Loucy (cell line): ENCODE measurements around the gene LCN15.
"Not testable (repeated sequence)": the region's sequence is repeated elsewhere in the genome, so short reads cannot be mapped to it uniquely, and the experiment has no call there.

Experiments
- H2AFZ ChIP-seq: fragments of 200-600 bp; sonication (generic); 2 replicates; pipeline ENCODE4 v1.6.0; 2016; ENCODE audit warnings: antibody characterized with exemption, mild to moderate bottlenecking, low read length, moderate library complexity
- H3F3A ChIP-seq: fragments of 200-600 bp; 2 replicates; pipeline ENCODE4 v1.6.0; 2016; ENCODE audit warnings: antibody characterized with exemption, low read depth, mild to moderate bottlenecking
- H3K27me3 ChIP-seq: fragments of 200-600 bp; sonication (generic); 2 replicates; pipeline ENCODE4 v1.6.1; 2014; ENCODE audit warnings: low read length, mild to moderate bottlenecking; ENCODE audit not compliant: insufficient read depth, poor library complexity, severe bottlenecking
- H3K36me3 ChIP-seq: fragments of 200-600 bp; sonication (generic); 2 replicates; pipeline ENCODE4 v1.6.1; 2016; ENCODE audit warnings: low read length; ENCODE audit not compliant: insufficient read depth
- H3K4me1 ChIP-seq: fragments of 200-600 bp; sonication (generic); 2 replicates; pipeline ENCODE4 v1.5.1; 2014; ENCODE audit warnings: low read length, mild to moderate bottlenecking; ENCODE audit not compliant: insufficient read depth, poor library complexity, severe bottlenecking
- H3K4me2 ChIP-seq: fragments of 200-600 bp; sonication (generic); 2 replicates; pipeline ENCODE4 v1.6.0; 2014; ENCODE audit warnings: antibody characterized with exemption, low read length, low read depth, mild to moderate bottlenecking; ENCODE audit not compliant: poor library complexity, severe bottlenecking
- H3K4me3 ChIP-seq: fragments of 200-600 bp; sonication (generic); 2 replicates; pipeline ENCODE4 v1.5.1; 2014; ENCODE audit warnings: low read length, mild to moderate bottlenecking, mixed read lengths; ENCODE audit not compliant: poor library complexity, severe bottlenecking
- H3K79me2 ChIP-seq: fragments of 200-600 bp; sonication (generic); 2 replicates; pipeline ENCODE4 v1.6.1; 2014; ENCODE audit warnings: low read length; ENCODE audit not compliant: insufficient read depth
- H3K9ac ChIP-seq: fragments of 200-600 bp; sonication (generic); 2 replicates; pipeline ENCODE4 v1.6.0; 2014; ENCODE audit warnings: mild to moderate bottlenecking, low read depth, low read length, moderate library complexity; ENCODE audit not compliant: poor library complexity, severe bottlenecking
- H3K9me2 ChIP-seq: fragments of 200-600 bp; sonication (generic); replicated peaks from 2 replicates; pipeline ENCODE4 v1.6.1; 2016; ENCODE audit warnings: low read depth, low read length, mixed read lengths
- H3K9me3 ChIP-seq: fragments of 200-600 bp; sonication (generic); 2 replicates; pipeline ENCODE4 v1.6.1; 2014; ENCODE audit warnings: mild to moderate bottlenecking, antibody characterized with exemption, low read length, low read depth; ENCODE audit not compliant: insufficient read depth
- H4K20me1 ChIP-seq: fragments of 200-600 bp; sonication (generic); 2 replicates; pipeline ENCODE4 v1.6.0; 2014; ENCODE audit warnings: antibody characterized with exemption, low read length, mild to moderate bottlenecking; ENCODE audit not compliant: insufficient read depth, poor library complexity, severe bottlenecking
- EZH2phosphoT487 ChIP-seq: fragments of 200-600 bp; IDR thresholded peaks from 2 replicates; pipeline ENCODE4 v1.6.1; 2018; ENCODE audit warnings: antibody characterized with exemption, mild to moderate bottlenecking, moderate library complexity, borderline replicate concordance
- TF ChIP-seq, protein P1 (sequence below): fragments of 200-600 bp; sonication (generic); conservative IDR thresholded peaks from 2 replicates; pipeline ENCODE4 v1.5.1; 2014; ENCODE audit warnings: mild to moderate bottlenecking, antibody characterized with exemption, low read length

LCN15 gene

GRCh38 chr9:136787690-136788400 is 23.5 kb upstream of the LCN15 start:
- no peaks in the 10 kb centered on the region for H3K9me2 ChIP-seq
- H3F3A ChIP-seq = no peaks in the 10 kb centered on the region
- H3K79me2 ChIP-seq = no peaks in the 10 kb centered on the region; the same call in 1 of the 2 replicates
- H3K9ac ChIP-seq = peak overlapping the region; percentile 47
- H3K4me2 ChIP-seq = peak overlapping the region; percentile 72
- peak overlapping the region; percentile 55 for H2AFZ ChIP-seq
- no peak for TF ChIP-seq EZH2phosphoT487
- TF ChIP-seq, protein P1, sequence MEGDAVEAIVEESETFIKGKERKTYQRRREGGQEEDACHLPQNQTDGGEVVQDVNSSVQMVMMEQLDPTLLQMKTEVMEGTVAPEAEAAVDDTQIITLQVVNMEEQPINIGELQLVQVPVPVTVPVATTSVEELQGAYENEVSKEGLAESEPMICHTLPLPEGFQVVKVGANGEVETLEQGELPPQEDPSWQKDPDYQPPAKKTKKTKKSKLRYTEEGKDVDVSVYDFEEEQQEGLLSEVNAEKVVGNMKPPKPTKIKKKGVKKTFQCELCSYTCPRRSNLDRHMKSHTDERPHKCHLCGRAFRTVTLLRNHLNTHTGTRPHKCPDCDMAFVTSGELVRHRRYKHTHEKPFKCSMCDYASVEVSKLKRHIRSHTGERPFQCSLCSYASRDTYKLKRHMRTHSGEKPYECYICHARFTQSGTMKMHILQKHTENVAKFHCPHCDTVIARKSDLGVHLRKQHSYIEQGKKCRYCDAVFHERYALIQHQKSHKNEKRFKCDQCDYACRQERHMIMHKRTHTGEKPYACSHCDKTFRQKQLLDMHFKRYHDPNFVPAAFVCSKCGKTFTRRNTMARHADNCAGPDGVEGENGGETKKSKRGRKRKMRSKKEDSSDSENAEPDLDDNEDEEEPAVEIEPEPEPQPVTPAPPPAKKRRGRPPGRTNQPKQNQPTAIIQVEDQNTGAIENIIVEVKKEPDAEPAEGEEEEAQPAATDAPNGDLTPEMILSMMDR = peak; percentile 85
- peaks cover 9% of the 10 kb centered on the region for H4K20me1 ChIP-seq
- no peaks in the 10 kb centered on the region for H3K36me3 ChIP-seq
- H3K27me3 ChIP-seq = no peaks in the 10 kb centered on the region
- H3K4me1 ChIP-seq = peaks cover 18% of the 10 kb centered on the region
- no peaks in the 10 kb centered on the region for H3K9me3 ChIP-seq
- H3K4me3 ChIP-seq = peak overlapping the region; percentile 53

DNA sequence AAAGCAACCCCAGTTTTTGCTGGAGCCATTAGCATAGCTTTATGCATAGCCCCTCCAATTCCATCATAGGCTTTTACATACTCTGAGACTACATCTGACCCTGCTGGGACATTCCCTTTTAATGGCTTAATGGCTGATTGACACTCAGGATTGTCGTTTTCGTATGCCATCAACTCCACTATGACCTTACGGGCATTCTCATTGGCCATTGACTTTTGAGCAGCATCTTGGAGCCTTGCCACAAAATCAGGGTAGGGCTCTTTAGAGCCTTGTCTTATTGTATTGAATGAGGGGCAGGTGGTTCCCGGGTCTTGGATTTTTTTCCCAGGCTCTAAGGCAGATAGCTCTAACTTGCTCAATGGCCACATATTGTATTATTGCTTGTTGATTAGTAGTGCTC is 22.7 kb upstream of the LCN15 start:
- not testable (repeated sequence) for H3K36me3 ChIP-seq, H3K27me3 ChIP-seq, H3K9me2 ChIP-seq, H3K9ac ChIP-seq, H4K20me1 ChIP-seq, H3K9me3 ChIP-seq, H3K79me2 ChIP-seq, H2AFZ ChIP-seq, H3K4me2 ChIP-seq, H3K4me3 ChIP-seq, H3F3A ChIP-seq
- H3K4me1 ChIP-seq = peaks cover 13% of the 10 kb centered on the region

GRCh38 chr9:136786451-136786850 is 22.1 kb upstream of the LCN15 start:
- peaks cover 12% of the 10 kb centered on the region for H3K4me1 ChIP-seq
- H4K20me1 ChIP-seq = peaks cover 3% of the 10 kb centered on the region
- no peak overlapping the region for H3K4me2 ChIP-seq
- H3K79me2 ChIP-seq = no peaks in the 10 kb centered on the region
- TF ChIP-seq, protein P1 = no peak
- TF ChIP-seq EZH2phosphoT487 = no peak
- no peaks in the 10 kb centered on the region for H3K9me2 ChIP-seq
- no peak overlapping the region for H2AFZ ChIP-seq
- H3K27me3 ChIP-seq = no peaks in the 10 kb centered on the region
- H3K9me3 ChIP-seq = no peaks in the 10 kb centered on the region
- no peak overlapping the region for H3K4me3 ChIP-seq
- H3K9ac ChIP-seq = no peak overlapping the region
- no peaks in the 10 kb centered on the region for H3K36me3 ChIP-seq
- H3F3A ChIP-seq = no peaks in the 10 kb centered on the region

DNA sequence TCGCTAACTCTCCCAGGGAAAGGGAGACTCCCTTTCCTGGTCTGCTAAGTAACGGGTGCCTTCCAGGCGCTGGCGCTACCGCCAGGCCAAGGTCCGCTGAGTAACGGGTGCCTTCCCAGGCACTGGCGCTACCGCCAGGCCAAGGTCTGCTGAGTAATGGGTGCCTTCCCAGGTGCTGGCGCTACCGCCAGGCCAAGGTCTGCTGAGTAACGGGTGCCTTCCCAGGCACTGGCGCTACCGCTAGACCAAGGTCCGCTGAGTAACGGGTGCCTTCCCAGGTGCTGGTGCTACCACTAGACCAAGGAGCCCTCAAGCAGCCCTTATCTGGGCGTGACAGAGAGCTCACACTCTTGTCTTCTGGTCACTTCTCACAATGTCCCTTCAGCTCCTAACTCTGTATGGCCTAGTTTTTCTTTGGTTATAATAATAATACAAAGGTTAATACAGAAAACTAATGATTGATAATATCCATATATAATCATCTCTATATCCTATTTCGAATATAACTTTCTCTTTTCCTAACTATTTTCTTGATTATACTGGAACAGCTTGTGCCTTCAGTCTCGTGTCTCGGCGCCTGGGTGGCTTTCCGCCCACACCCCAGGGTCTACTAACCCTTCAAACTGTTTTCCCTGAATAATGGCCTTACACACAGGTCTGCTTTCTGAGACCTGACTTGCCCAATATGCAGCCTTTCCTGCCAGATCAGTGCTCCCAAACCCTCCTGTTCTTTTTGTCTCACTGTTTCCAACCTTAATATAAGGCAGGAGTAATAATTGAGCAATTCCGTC is 21.4 kb upstream of the LCN15 start:
- not testable (repeated sequence) for H4K20me1 ChIP-seq, H3K9ac ChIP-seq, H3F3A ChIP-seq, H3K79me2 ChIP-seq, H3K4me3 ChIP-seq, H3K9me3 ChIP-seq, H3K27me3 ChIP-seq, H2AFZ ChIP-seq, H3K36me3 ChIP-seq, H3K4me2 ChIP-seq, H3K9me2 ChIP-seq
- peaks cover 12% of the 10 kb centered on the region for H3K4me1 ChIP-seq
